ENCODE results near the gene ZBTB20.

Gene ZBTB20

DNA sequence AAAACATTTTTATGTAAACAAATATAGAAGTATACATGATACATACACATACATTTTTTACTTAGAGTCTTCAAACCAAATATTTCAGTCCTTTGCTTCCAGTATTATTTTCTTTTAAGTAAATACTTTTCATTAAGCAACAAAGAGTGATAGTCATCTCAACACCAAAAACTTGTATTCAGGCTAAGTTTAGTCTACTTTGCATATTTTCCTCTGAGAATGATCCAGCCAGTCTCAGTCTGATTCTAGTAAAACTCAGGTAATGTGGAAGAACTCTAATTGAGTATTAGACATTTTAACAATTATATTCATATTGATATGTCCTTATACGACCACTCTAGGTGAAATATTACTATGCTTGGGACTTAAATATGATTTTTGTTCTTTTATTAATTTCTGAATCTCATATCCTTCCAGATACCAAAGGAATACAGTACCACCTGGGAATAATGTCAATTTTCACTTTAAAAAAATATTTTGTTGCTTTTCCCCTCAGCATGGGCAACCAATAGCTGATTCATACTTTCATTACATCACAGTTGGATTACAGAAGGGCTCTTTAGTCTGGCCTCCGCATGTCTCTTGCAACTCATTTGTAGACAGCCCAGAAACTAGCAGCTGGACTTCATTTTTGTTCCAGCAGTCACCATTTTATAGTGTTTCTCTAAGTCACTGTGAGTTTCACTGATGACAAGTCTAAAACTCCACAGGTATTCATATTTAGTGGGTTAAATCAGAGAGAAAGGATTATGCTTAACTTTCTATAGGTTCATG, 390.4 kb downstream of the ZBTB20 start:
- no peak for DNase-seq

DNA sequence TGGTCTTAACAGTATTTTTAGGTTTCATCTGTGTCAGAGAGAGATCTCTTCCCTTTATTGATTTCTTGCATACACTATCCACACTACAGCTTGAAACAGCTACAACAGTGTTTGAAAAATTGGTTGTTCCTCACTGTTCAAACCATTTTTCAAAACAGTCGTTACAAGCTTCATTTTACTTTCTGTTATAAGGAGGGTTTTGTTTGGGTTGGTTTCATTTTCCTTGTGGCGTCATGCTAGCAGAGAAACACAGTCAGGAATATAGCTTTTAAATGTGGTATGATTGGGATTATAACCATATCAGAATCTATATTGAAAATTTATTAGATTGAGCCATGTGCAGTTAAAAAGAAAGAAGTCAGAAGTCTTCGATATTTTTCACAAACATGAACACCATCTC, 400.6 kb downstream of the ZBTB20 start:
- peak; percentile 22 to 28 for DNase-seq

DNA sequence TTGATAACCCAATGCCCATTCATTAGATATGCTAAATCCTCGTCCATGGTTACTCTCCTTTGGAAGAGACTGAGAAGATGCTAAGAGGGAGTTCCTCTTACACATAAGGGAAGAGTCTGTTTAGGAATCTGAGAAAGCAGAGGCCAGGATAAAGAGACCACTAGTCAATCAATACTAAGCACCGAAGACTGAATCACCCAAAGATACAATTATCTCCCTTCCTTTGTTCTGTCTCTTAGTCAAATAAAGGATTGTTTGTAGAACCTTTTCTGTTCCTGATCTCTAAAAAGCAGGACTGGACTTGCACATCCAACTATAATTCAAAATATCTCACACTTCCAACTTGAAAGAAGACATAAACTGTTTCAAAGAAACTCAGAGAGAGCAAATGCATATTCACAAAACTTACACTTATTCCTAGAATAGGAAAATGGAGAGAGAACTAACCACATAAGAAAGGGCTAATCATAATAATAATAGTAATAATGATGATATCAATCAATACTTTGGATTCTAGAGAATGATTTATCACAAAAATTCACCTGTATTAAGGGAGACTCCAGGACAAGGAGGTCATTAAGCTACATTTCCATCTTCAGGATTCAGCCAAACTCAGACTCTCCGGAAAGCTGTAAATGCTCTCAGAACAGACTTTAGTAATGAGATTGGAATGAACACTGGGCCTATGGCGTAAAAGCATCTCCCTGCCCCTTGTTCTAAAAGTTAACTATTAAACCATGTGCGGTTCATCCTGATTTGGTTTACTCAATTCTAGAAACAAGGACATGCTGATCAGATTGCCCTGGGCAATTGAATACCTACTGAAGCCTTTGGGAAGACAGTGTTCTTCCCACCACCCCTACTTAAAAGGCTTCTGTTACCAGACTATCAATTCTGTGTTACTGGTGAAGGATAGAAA, 401.5 kb downstream of the ZBTB20 start:
- no peak for DNase-seq

DNA sequence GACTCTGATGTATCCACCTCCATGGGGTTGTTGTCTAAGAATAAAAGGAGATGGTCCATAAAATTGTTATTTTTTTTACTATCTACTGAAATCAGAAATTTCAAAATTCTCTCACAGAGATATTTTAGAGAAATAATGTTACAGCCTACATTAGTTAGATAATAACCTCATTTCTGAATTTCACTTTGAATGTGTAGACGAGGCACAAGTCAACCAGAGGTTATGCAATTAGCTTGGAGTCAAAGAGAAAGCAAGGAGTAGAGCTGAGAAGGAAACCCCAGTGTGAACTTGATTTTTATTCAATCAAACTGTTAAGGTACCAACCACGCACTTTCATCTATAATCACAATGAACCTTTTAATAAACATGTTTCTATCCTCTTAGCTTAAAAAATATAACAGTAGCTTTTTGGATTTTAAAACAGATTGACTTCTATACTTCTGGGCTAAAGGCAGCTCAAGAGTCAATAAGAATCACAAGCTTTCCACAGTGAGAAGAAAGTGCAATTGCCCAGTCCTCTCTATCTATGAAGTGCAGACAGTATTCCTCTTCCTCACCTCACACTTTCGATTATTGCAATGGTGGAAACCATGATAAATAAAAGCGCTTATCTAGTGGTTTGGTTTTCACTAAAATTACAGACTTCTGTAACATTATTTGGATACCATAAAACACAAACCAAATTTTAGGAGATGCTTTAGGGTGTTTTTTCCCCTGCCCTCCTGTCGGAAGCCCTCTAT, 403.2 kb downstream of the ZBTB20 start:
- no peak for DNase-seq

DNA sequence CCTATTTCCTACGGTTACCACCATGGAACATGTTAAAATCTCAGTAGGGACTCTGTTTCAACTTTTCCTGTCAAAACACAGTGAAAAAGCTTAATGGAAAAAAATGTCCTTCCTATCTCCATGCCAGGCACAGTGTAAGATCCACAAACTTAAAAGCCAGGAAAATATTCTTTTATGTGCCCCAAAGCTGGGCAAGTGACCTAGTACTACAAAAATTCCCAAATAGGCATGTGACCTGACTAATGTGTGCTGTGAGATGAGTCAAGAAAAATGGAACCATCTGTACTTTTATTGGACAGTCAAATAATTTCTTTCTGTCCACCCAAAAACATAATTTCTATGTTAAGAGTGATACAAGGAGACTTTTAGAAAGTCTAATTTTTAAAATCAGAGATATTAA, 406.0 kb downstream of the ZBTB20 start:
- no peak for DNase-seq

DNA sequence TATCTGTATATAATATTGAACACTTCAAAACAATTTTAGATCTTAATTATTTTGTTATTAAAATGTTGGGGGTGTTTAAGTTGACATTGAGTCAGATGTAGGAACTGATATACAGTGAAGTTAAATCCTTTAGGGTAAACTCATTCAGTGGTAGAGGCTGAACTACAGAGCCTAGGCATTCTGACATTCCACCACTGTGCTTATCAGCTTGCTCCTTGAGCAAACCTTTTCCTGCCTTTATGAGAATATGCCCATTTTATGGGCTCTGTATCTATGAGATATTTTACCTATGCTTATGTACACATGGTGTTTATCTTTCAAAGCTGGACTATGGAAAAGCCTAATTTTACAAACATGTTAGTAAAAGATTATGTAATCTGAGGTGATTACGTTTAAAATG, 407.5 kb downstream of the ZBTB20 start:
- DNase-seq, result no peak

DNA sequence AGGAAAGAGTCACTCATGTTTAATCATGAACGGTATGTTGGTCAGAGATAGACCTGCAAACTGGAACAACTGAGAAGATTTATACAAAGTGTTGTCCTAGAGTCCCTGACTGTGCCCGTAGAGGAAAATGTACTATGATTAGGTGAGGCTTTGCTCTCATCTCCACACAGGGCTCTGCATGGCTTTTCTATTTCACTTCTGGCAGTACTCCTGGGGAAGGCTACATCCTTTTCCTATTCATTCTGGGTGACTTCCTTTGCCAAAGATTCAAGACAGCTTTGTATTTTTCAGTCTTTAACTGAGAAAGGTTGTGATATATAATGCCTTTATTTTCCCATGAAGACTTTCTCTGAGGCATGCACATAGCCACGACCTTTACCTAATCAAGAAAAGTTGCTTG, 414.7 kb downstream of the ZBTB20 start:
- DNase-seq, result no peak

DNA sequence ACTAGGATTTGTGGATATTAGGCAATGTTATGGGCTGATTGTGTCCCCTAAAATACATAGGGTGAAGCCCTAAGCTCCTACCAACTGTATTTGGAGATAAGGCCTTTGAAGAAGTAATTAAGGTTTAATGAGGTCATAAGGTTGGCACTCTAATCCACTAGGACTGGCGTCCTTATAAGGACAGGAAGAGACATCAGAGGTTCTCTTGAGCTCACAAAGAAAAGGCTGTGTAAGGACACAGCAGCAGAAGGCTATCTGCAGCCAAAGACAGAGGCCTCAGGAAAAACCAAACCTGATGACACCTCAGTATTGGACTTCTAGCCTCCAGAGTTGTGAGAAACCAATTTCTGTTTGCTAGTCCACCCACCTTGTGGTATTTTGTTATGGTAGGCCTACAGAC, 416.7 kb downstream of the ZBTB20 start:
- DNase-seq, result no peak

DNA sequence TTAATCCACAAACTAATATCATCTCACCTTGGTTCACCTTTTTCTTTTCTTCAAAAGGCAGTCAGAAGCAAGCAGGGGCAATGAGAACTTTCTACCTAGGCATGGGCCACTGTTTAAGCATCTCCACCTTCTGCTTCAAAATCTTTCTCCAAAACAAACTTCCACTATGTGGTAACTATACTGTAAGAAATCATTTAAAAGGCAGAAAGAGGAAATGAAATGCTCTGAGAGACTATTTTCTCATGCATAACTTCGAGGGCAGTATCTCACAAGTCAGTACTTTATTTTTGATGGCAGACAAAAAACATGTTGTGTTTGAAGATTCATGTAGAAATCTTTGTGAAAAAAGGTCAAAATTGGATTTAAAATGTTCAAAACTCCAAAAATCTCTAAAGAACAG, 419.7 kb downstream of the ZBTB20 start:
- peak; percentile 56 to 63 for DNase-seq

DNA sequence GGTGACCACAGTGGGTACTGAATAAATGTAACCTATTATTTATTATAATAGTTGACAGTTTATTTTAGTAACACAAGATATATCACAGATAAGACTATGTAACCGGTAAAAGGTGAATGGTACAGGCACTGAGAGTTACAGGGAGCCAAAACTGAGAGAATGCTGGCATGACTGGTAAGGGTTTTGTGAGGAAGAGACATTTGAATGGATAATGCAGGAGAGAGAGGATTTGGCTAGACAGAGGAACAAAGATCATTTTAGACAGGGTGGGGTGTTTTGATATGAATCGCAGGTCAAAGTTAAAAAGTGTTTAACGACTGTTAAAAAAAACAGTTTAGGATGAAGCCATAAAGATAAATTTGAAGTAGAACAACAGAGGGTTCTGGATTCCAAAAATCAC, 421.1 kb downstream of the ZBTB20 start:
- no peak for DNase-seq

DNA sequence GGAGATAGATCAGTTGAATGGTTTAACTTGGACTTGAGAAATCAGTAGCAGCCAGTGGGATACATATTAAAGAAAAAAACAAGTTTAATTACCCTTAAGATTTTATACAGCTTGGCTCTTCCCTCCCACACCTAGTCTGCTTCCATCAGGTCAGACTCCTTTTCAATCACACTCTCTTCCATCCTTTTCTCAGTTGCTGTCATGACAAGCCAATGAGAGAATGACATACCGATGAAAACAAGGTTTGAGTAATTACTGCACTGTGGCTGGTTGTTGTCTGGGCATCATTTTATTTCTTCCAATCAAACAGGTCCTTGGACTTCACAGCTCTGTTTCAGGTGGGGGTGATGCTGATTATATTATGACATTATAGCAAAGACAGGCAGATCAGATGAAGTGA, 424.6 kb downstream of the ZBTB20 start:
- DNase-seq, result no peak

DNA sequence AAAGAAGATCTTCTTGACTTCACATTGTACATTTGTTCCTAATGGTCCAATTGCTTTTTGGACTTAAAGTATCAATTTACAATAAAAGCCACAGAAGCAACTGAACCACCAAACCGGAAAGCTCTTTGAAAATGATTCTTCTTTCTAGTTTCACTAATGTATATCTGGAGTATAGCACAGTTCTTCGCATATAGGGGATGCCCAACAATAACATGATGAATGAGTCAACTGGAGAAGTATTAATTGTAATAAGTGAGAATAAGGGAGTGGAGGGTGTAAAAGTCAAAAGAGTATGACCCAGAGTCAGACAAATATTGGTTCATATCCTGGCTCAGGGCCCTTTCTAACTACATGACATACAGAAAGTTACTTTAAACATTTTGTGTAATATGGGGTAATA, 425.2 kb downstream of the ZBTB20 start:
- no peak for DNase-seq

DNA sequence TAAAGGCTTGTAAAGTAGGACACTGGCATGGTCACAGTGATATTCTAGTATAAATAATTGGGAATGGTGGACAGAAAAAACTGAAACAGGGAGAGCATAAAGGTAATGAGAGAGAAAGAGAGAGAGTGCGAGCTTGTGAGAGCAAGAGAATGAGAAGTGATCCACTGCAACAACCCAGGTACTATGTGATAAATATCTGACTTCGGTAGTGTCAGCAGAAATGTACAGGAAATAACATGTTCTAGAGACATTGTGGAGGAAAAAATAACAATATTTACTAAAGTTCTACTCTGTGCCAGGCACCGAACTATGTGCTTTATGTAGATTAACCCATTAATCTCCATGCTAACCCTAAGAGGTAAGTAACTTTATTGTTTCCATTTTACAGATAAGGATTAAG, 425.9 kb downstream of the ZBTB20 start:
- no peak for DNase-seq

DNA sequence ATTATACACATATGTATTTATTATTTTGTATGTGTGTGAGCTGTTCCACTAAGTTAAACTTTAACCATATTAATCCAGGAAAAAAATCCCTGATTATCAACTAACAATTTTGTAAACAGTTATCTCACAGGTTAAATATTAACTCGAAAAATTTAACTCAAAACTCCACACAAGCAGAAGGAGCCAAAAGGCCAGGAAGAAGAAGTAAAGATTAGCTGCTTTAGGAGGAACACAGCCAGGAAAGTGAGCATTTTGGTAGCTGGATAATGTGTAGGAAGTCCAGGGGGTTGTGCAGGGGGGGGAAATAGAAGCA, 428.2 kb downstream of the ZBTB20 start:
- DNase-seq, result no peak

DNA sequence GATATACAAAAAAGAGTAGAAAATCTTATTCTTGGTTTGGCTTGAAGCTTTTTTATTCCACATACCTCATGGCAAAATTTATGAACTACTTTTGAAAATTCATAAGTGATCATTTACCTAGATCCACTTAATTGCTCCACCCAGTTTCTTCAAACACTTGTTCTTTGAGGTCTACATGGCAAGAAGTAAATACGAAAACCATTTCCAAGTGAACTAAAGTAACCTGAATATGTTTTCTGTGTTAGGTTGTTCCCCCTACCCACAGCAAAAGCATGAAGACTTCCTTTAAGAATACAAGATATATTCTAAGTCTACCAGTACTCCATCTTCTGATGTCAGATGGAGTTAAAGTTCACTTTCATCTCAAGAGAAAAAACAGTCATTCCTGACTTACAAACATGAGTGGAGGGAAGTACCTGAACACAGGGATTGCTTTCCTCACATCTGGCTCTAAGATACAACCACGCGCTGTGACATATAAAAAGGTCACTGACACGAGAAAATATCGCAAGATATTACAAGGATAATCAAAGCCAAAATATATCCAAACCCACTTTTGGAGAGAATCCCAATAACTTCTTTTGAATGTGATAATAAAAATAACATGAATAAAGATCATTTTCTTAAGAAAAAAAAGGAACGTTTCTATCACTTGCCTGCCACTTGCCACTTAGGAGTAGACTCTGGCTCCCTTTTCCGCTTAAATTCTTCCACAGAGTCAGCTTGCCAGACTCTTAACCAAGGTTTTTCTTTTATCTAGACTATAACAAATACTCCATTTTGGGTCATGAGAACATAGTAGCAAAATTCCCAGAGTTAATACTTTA, 428.8 kb downstream of the ZBTB20 start:
- DNase-seq, result no peak

DNA sequence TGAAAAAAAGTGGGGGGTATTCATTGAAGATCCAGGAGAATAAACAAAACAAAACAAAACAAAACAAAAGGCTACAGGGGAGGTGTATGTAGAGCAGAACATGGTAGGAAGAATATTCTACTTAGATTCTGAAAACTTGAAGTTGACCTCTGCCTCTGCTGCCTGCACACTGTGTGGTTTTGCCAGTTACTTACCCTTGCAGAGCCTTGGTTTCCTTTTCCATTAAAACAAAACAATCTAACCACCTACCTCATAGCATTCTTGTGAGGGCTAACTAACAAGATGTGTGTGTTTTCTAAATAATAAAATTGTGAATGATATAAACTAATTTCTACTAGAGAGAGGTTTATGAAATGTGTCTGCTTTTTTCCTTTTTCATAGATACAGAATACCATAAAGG, 430.2 kb downstream of the ZBTB20 start:
- DNase-seq, result no peak

DNA sequence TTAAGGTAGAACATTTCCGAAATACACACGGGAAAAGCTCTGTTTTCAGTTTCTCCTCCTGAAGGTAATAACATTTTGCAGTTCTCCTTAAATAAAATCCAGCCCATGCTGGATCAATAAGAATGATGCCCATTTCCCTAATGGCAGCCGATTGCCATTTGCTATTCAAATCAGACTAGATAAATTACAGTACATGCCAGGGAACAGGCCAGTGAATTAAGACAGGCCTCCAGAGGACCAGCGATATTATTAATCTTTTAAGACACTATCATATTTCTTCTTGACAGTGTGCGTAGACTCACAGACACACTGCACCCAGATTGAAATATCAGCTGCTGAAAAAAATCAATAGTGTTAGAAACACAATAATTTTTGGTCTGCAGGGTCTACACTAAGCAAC, 431.0 kb downstream of the ZBTB20 start:
- DNase-seq, result no peak

DNA sequence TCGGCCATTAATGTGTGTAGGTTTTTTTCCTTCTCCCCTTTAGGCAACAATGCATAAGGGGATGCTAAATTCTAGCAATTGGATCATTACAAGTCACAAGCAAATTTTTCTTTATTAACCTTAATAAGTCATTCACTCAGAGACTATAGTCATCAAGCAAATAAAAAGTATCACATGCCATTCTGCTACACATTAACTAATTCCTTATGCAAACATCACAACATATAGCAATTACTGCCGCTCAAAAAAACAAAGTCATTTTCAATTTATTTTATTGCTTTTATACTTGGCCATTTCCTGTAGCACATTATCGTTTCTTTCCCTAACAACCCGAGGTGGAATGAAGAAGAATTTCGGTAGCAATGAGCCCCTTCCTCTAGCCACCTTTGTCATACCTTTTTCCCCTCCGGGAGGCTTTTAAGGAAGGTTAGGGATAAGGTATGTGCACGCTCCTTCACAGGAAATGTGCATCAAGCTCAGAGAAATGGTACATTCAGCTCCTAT, 432.1 kb downstream of the ZBTB20 start:
- no peak for DNase-seq

DNA sequence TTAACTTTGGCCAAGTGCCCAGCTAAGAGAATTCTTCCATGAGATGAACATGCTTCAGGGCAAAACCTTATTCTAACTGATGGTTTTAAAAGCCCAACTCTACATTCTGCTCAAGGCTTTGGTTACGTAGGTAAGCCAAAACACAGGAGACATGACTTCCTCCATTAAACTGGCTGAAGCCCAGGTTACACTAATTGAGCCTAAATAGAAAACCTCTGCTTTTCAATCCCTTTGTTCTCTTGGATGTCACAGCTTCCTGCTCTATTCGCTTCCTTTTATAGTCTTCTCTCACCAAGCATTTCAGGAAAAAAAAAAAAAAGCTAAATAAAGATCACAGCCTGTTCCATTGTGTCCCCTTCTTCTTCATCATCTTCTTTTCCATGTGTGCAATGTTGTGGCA, 432.9 kb downstream of the ZBTB20 start:
- no peak for DNase-seq

DNA sequence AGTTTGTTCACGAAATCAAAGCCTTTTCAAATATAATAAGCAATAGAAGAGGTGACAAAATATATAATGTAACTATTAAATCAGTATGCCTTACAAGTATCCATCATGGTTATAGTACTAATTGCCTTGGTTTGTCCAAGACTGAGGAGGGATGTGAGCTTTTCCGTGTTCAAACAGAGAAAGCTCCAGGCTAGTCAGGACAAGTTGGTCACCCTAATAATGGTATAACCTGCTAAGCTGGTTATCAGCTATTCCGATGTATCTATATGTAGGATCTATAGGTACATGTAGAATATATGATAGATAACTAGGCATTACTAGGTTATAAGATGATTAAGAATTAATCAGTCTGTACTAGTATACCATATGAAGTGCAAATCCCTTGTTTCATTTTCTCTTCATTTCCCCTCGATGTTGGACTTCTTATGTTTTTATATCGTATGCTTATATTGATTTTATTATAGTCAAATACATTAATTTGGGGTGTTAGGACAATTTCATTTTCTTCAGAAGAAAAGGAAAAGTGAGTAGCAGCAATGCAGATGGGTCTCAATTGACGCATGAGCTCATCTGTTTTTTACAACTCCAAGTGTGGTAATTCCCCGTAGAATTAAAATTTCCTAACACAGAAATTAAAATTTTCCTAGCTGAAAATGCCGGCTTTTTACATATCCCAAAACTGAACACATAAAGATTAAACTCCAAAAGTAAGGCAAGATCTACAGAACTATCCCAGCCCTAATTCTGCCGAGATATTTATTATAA, 434.2 kb downstream of the ZBTB20 start:
- DNase-seq, result no peak

DNA sequence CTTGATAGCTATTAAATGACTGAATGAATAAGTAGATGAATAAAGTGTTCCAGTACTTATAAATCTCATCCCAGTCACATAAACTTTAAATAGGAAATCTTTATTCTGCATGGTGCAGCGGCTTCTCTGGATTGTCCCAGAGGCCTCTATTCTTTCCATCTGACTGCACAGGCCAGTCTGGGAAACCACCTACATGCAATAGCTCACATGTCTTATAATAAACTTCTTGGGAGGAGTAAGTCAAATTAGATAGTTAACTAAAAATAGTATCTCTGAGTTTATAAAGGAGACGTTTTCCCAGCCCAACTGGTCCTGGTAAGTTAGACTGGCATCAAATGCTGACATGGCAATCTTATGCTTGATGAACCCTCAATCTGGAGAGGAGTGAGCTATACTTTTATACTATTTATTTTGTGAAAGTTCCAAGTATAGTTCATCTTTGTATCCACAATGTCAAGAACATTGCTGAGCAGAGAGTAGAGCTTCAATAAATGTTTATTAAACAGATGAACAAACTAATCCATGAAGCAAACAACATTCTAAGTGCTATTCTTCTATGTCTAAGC, 435.7 kb downstream of the ZBTB20 start:
- peak in 1 of 2 donors; percentile 20 for DNase-seq
